B cell (primary cell): ENCODE data around the gene COA8. TPM values are rescaled to one million over a fixed set of nuclear protein-coding genes. Genes with fewer than 3 reads are reported as not detected.

Source experiments
- ATAC-seq: fragments of 200-7000 bp; cut with Tn5 transposase; one replicate; pipeline ENCODE4 v1.10.0; 2021; ENCODE audit warnings: low read depth, mild to moderate bottlenecking, moderate number of reproducible peaks, moderate library complexity
- CTCF ChIA-PET: fragments of 350-600 bp; sonication (Branson Sonifier 250); formaldehyde crosslinking; loops from one replicate; lab custom pipeline; 2021; ENCODE audit warnings: antibody characterized with exemption, inconsistent platforms; lab: Charles Lee
- POLR2A ChIA-PET: fragments of 350-600 bp; sonication (Branson Sonifier 250); formaldehyde crosslinking; loops from one replicate; lab custom pipeline; 2021; ENCODE audit warnings: antibody characterized with exemption; lab: Charles Lee
- DNase-seq: peaks from one replicate; pipeline ENCODE4 v3.0.0; 2013
- H2AFZ ChIP-seq: 2 replicates; pipeline ENCODE4 v1.6.1; 2012; ENCODE audit warnings: mild to moderate bottlenecking, low read depth, low read length; ENCODE audit not compliant: insufficient read depth, poor library complexity, severe bottlenecking
- H3K27ac ChIP-seq, 2 donors: 1 replicate in 1 of 2; 2 replicates in 1 of 2; pipeline ENCODE4 v1.5.1; 2012 to 2013; ENCODE audit warnings: low read length in 2 of 2, mild to moderate bottlenecking in 2 of 2, moderate library complexity in 1 of 2
- H3K27me3 ChIP-seq, 4 experiments: fragments of 200-600 bp in 1 of 4; sonication (generic) in 1 of 4; replicated peaks in 1 of 4; 1 replicate in 2 of 4; 2 replicates in 2 of 4; pipeline versions ENCODE4 v1.6.1 to v1.7.0; 2013 to 2016; ENCODE audit warnings: low read length in 3 of 4, mild to moderate bottlenecking in 2 of 4, mixed read lengths in 1 of 4, moderate library complexity in 1 of 4; ENCODE audit not compliant: insufficient read depth in 4 of 4, control insufficient read depth in 3 of 4; ENCODE audit errors: control extremely low read depth in 1 of 4
- H3K36me3 ChIP-seq, 2 experiments: replicated peaks in 1 of 2; 1 replicate in 1 of 2; 2 replicates in 1 of 2; pipeline versions ENCODE4 v1.6.1 to v1.7.1; 2013; ENCODE audit warnings: low read length in 1 of 2; ENCODE audit not compliant: insufficient read depth in 2 of 2, control insufficient read depth in 1 of 2; ENCODE audit errors: control extremely low read depth in 1 of 2, extremely low read depth in 1 of 2
- H3K4me1 ChIP-seq, 2 donors: fragments of 200-600 bp in 1 of 2; sonication (generic) in 1 of 2; 1 replicate in 1 of 2; 2 replicates in 1 of 2; pipeline versions ENCODE4 v1.5.1 to v1.6.1; 2013 to 2017; ENCODE audit warnings: low read length in 2 of 2; ENCODE audit not compliant: control insufficient read depth in 2 of 2, insufficient read depth in 2 of 2
- H3K4me2 ChIP-seq: replicated peaks from 2 replicates; pipeline ENCODE3; 2012; ENCODE audit warnings: mild to moderate bottlenecking, low read depth, low read length; ENCODE audit not compliant: poor library complexity, severe bottlenecking
- H3K4me3 ChIP-seq, 5 experiments: fragments of 200-600 bp in 1 of 5; sonication (generic) in 1 of 5; 1 replicate in 3 of 5; 2 replicates in 2 of 5; pipeline versions ENCODE4 v1.5.1 to v1.7.0; 2011 to 2016; ENCODE audit warnings: low read length in 4 of 5, mild to moderate bottlenecking in 4 of 5, low read depth in 2 of 5, control low read depth in 1 of 5, moderate library complexity in 1 of 5; ENCODE audit not compliant: insufficient read depth in 1 of 5; ENCODE audit errors: control extremely low read depth in 1 of 5, extremely low read depth in 1 of 5
- H3K79me2 ChIP-seq: fragments of 200-600 bp; sonication (generic); one replicate; pipeline ENCODE4 v1.6.0; 2016; ENCODE audit warnings: low read length; ENCODE audit not compliant: control insufficient read depth, insufficient read depth
- H3K9ac ChIP-seq: fragments of 200-600 bp; sonication (generic); 2 replicates; pipeline ENCODE4 v1.6.1; 2017; ENCODE audit warnings: mild to moderate bottlenecking, low read length, moderate library complexity
- H3K9me3 ChIP-seq, 3 donors: one replicate each; pipeline versions ENCODE4 v1.6.1 to v1.7.1; 2013; ENCODE audit warnings: low read length in 2 of 3; ENCODE audit not compliant: control insufficient read depth in 2 of 3, insufficient read depth in 1 of 3; ENCODE audit errors: control extremely low read depth in 1 of 3
- H4K20me1 ChIP-seq: 2 replicates; pipeline ENCODE4 v1.6.0; 2012; ENCODE audit warnings: mild to moderate bottlenecking, low read length; ENCODE audit not compliant: insufficient read depth, control insufficient read depth, poor library complexity, severe bottlenecking
- H3K27ac Mint-ChIP-seq: one replicate; pipeline ENCODE4 v1.8.0; 2021; ENCODE audit warnings: mixed read lengths
- H3K27me3 Mint-ChIP-seq: one replicate; pipeline ENCODE4 v1.8.0; 2021; ENCODE audit warnings: mixed read lengths
- H3K4me1 Mint-ChIP-seq: one replicate; pipeline ENCODE4 v1.8.0; 2021; ENCODE audit warnings: mixed read lengths
- H3K4me3 Mint-ChIP-seq: one replicate; pipeline ENCODE4 v1.8.0; 2021; ENCODE audit warnings: mixed read lengths
- H3K9me3 Mint-ChIP-seq: one replicate; pipeline ENCODE4 v1.8.0; 2022; ENCODE audit warnings: mixed read lengths; ENCODE audit not compliant: insufficient read depth
- CTCF ChIP-seq: fragments of 200-600 bp; IDR thresholded peaks from one replicate; pipeline ENCODE4 v1.8.0; 2022; ENCODE audit warnings: antibody characterized with exemption, mild to moderate bottlenecking
- EZH2 ChIP-seq: IDR thresholded peaks from 2 replicates; pipeline ENCODE4 v1.6.1; 2012; ENCODE audit warnings: borderline replicate concordance, low read depth, mild to moderate bottlenecking, moderate library complexity, low read length; ENCODE audit not compliant: insufficient read depth, poor library complexity, severe bottlenecking
- WGBS: methylation state at CpG from one replicate; pipeline ENCODE4 v1.1.5; 2013; ENCODE audit warnings: missing lambda C conversion rate; ENCODE audit not compliant: insufficient coverage; 5-methylcytosine and 5-hydroxymethylcytosine counted together
- intact Hi-C: fragments of 100-400 bp; cut with micrococcal nuclease; formaldehyde crosslinking; loops from one replicate; pipeline ENCODE4 v1.10.0; 2022
- polyA plus RNA-seq: library from polyadenylated mRNA; depleted of rRNA; stranded (reverse); fragments of >200 nt; gene quantifications from 2 replicates; pipeline ENCODE4 v1.2.3, GENCODE V29; 2012
- total RNA-seq, 2 donors: library from RNA; stranded (reverse); fragments of 120-200 nt in 1 of 2; gene quantifications; 1 replicate in 1 of 2; 2 replicates in 1 of 2; pipeline versions ENCODE4 v1.2.3 to v1.2.4, GENCODE V29; 2013 to 2022

COA8 gene
- total and polyA plus RNA-seq, 2 donors (not counting 1 experiment from before 2014, with no cell fraction given) = 7.5 to 24.9 TPM

GRCh38 chr14:103534576-103535061 lies 28.1 kb upstream of the COA8 start:
- over 99% methylated on average over 18 of the region's 22 CpGs for WGBS
- no peak overlapping the region for H3K27ac Mint-ChIP-seq
- intact Hi-C loops = no loop called here
- Histone ChIP-seq H3K9ac (no peak overlapping the region), H4K20me1 (peaks cover 30% of the 10 kb centered on the region), H3K4me3 (no peak overlapping the region), H3K27ac (no peak overlapping the region), H3K79me2 (peaks cover 19% of the 10 kb centered on the region), H3K4me1 (peaks cover 8 to 17% of the 10 kb centered on the region in 2 donors), H3K4me2 (no peak overlapping the region), H3K36me3 (peaks cover 0 to 11% of the 10 kb centered on the region in 2 experiments), H3K9me3 (no peaks in the 10 kb centered on the region), H2AFZ (no peak overlapping the region), H3K27me3 (no peaks in the 10 kb centered on the region)
- ATAC-seq (no peak), DNase-seq (no peak)
- TF ChIP-seq CTCF (no peak), EZH2 (no peak)
- peaks cover 17% of the 10 kb centered on the region for H3K4me1 Mint-ChIP-seq
- H3K4me3 Mint-ChIP-seq = no peak overlapping the region
- ChIA-PET CTCF (interaction anchor here (0.8 to 6.0 kb wide), 3 partner anchors 12 to 17 kb away, joined by 3 to 24 read pairs (median 3); no protein-coding TSS in a partner anchor), POLR2A (no interaction called here)
- no peaks in the 10 kb centered on the region for H3K27me3 Mint-ChIP-seq
- no peaks in the 10 kb centered on the region for H3K9me3 Mint-ChIP-seq

GRCh38 chr14:103535081-103535890 lies 27.5 kb upstream of the COA8 start:
- Histone ChIP-seq H4K20me1 (peaks cover 23% of the 10 kb centered on the region), H3K79me2 (peaks cover 12% of the 10 kb centered on the region), H3K4me1 (peaks cover 2 to 10% of the 10 kb centered on the region in 2 donors), H3K9me3 (no peaks in the 10 kb centered on the region), H3K9ac (no peak overlapping the region), H3K27me3 (no peaks in the 10 kb centered on the region), H3K4me2 (no peak overlapping the region), H3K4me3 (no peak overlapping the region), H3K36me3 (peaks cover 0 to 11% of the 10 kb centered on the region in 2 experiments), H2AFZ (no peak overlapping the region), H3K27ac (no peak overlapping the region)
- 94% methylated on average over 17 of the region's 21 CpGs for WGBS
- intact Hi-C loops = no loop called here
- ChIA-PET POLR2A (no interaction called here), CTCF (interaction anchor here (0.8 to 6.0 kb wide), 3 partner anchors 12 to 16 kb away, joined by 3 to 24 read pairs (median 3); no protein-coding TSS in a partner anchor)
- no peak overlapping the region for H3K27ac Mint-ChIP-seq
- peaks cover 10% of the 10 kb centered on the region for H3K4me1 Mint-ChIP-seq
- ATAC-seq = no peak
- H3K9me3 Mint-ChIP-seq = no peaks in the 10 kb centered on the region
- TF ChIP-seq EZH2 (no peak), CTCF (no peak)
- no peaks in the 10 kb centered on the region for H3K27me3 Mint-ChIP-seq
- no peak overlapping the region for H3K4me3 Mint-ChIP-seq
- no peak for DNase-seq
